ENCODE data around the gene SLFN14.
"Not testable (repeated sequence)": the region's sequence is repeated elsewhere in the genome, so short reads cannot be mapped to it uniquely, and the experiment has no call there.

SLFN14 gene

GRCh38 chr17:35560703-35561102 lies at the start of gene SLFN14:
Gene SLFN14 (minus strand): TSS chr17:35560819. CDS start chr17:35558062, 2,757 bp downstream.
- no peak for DNase-seq (ENCODE audit: low spot score)

GRCh38 chr17:35609831-35610230 lies 49.2 kb upstream of the SLFN14 start:
- DNase-seq (ENCODE audit: low spot score) = no peak

- no peak for DNase-seq (ENCODE audit: low spot score)
Observed at GRCh38 chr17:35607239-35607847, 46.7 kb upstream of the SLFN14 start.

GRCh38 chr17:35605678-35606077 lies 45.1 kb upstream of the SLFN14 start:
- DNase-seq (ENCODE audit: low spot score) = no peak

- no peak for DNase-seq (ENCODE audit: low spot score)
Observed at GRCh38 chr17:35603674-35604073, 43.1 kb upstream of the SLFN14 start.

GRCh38 chr17:35597604-35598003 lies 37.0 kb upstream of the SLFN14 start:
- no peak for DNase-seq (ENCODE audit: low spot score)

- DNase-seq (ENCODE audit: low spot score) = no peak
Observed at GRCh38 chr17:35596530-35597233, 36.1 kb upstream of the SLFN14 start.

GRCh38 chr17:35596072-35596471 lies 35.5 kb upstream of the SLFN14 start:
- DNase-seq (ENCODE audit: low spot score) = no peak

GRCh38 chr17:35588196-35588920 lies 27.7 kb upstream of the SLFN14 start:
- no peak for DNase-seq (ENCODE audit: low spot score)

- peak; percentile 98 for DNase-seq (ENCODE audit: low spot score)
Observed at GRCh38 chr17:35587074-35587961, 26.7 kb upstream of the SLFN14 start, which contains the start of gene AP2B1. Gene AP2B1 (plus strand): TSS chr17:35587322. CDS start chr17:35594031, 6,709 bp downstream.

- DNase-seq (ENCODE audit: low spot score) = no peak
Observed at GRCh38 chr17:35586569-35587073, 26.0 kb upstream of the SLFN14 start.

- DNase-seq (ENCODE audit: low spot score) = no peak
Observed at GRCh38 chr17:35584061-35584460, 23.4 kb upstream of the SLFN14 start.

- DNase-seq (ENCODE audit: low spot score) = peak; percentile 34
Observed at GRCh38 chr17:35578929-35579432, 18.4 kb upstream of the SLFN14 start.

- peak; percentile 92 for DNase-seq (ENCODE audit: low spot score)
Observed at GRCh38 chr17:35578197-35578928, 17.7 kb upstream of the SLFN14 start, which contains the start of gene PEX12. Gene PEX12 (minus strand): TSS chr17:35578571. CDS start chr17:35578021, 550 bp downstream.

GRCh38 chr17:35577830-35578196 lies 17.2 kb upstream of the SLFN14 start:
- DNase-seq (ENCODE audit: low spot score) = peak; percentile 25

GRCh38 chr17:35575759-35576158 lies 15.1 kb upstream of the SLFN14 start:
- DNase-seq (ENCODE audit: low spot score) = no peak

- DNase-seq (ENCODE audit: low spot score) = no peak
Observed at GRCh38 chr17:35569405-35569804, 8.8 kb upstream of the SLFN14 start.

- DNase-seq (ENCODE audit: low spot score) = no peak
Observed at GRCh38 chr17:35568561-35568960, 7.9 kb upstream of the SLFN14 start.

GRCh38 chr17:35566968-35567367 lies 6.3 kb upstream of the SLFN14 start:
- no peak for DNase-seq (ENCODE audit: low spot score)

- not testable (repeated sequence) for DNase-seq (ENCODE audit: low spot score)
Observed at GRCh38 chr17:35563181-35563580, 2.6 kb upstream of the SLFN14 start.

Data from NAMALWA (cell line).